ENCODE data around the gene SCNM1. TPM values are rescaled to one million over a fixed set of nuclear protein-coding genes. Genes with fewer than 3 reads are reported as not detected.

The SCNM1 gene
- polyA plus RNA-seq, 3 donors: 16.7 to 39.8 (median 29.7) TPM

DNA sequence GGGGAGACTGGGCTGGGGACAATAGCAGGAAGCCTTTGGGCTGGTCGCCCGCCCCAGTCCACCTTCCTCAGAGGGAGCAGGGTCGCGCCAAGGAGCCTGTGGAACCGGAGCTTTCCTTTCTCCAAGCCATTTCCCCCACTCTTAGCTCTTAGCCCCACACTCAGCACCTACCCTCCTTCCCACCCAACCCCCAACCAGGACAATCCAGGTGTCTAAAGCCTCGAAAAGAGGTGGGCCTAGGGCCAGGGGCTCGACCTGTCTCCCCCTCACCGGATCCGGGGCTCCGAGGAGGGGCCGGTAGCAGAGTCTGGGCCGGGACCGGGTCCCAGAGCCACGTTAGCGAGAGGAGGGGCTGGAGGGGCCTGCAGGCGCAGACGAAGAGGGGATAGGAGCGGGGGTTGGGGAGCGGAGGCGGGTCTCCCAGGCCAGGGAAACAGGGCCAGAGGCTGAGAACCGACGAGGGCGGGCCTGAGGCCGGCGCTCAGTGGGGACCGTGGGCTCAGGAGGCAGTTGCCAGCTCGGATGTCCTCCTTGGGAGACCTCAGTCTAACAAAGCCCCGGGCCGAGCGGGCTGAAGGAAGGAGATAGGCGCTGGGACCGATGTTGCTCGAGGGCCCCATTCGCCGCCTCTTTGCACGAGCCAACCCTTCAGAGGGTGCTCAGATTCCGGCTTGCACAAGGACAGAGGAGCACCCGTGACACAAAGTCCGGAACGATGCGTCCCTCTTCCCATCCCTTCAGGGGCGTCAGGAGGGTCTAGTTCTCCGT lies 20.5 kb upstream of the SCNM1 start:
- no peak overlapping the region for H3K27ac ChIP-seq (ENCODE audit: low read depth, low read length)
- 16 to 28% (median 16%) methylated on average over 36 to 43 of the region's 43 CpGs for WGBS, 3 donors

DNA sequence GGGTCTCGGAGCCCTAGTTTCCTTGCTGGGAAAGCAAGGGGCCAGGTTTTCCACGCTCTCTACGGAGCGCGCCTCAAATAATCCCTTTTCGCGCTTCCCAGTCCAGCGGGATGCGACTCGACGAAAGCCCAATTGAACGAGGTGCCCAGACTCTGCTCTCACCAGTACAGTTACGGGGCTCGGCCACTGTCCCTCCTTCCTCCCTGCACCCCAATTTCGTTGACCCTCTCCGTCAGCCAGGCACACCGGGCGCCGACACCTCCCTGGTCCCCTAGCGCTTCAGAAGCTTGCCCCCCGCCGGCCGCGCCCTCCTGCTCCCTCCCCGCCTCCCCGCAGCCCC lies 19.9 kb upstream of the SCNM1 start:
- H3K27ac ChIP-seq (ENCODE audit: low read depth, low read length): no peak overlapping the region
- WGBS, 3 donors: 1 to 3% (median 2%) methylated on average over 26 of the region's 26 CpGs

DNA sequence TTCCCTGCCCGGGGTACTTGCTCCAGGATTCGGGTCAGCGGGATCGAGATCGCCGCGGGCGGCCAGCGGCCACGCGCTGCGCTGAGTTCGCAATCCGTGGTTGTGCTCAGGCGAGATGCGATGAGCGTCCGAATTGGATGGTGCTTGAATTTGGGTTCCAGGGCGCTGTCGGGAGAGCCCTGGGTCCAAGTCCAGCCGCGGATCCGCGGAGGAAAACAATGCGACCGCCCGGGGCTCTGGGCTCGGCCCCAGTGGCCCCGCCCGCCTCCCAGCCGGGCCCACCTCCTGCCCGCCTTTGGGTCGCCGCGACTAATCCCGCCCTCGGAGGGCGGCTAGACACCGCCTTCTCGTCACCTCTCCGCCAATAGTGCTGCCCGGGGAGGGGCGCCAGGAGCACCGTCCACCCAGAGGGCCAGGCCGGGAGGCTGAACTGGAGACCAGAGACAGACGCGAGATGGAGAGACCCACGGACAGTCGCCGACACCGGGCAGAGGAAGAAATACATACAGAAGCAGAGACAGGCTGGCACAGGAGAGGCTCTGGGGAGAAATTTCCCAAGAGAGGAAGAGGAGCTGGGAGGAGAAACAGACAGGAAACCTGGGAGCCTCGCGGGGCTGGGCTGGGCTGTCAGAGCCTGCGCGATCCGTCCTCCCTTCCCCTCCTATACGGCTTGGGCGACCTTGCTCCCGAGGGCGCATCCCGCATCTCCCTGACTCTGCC lies 19.4 kb upstream of the SCNM1 start, which contains the start of gene SEMA6C:
SEMA6C (minus strand) TSS at position 220 of the 720 bp plus-strand sequence. CDS start 4,010 bp downstream, outside the sequence.
- H3K27ac ChIP-seq (ENCODE audit: low read depth, low read length): no peak within 1 kb of the TSS
- 0 to 1% (median 1%) methylated on average over 60 to 61 of the region's 61 CpGs for WGBS, 3 donors

DNA sequence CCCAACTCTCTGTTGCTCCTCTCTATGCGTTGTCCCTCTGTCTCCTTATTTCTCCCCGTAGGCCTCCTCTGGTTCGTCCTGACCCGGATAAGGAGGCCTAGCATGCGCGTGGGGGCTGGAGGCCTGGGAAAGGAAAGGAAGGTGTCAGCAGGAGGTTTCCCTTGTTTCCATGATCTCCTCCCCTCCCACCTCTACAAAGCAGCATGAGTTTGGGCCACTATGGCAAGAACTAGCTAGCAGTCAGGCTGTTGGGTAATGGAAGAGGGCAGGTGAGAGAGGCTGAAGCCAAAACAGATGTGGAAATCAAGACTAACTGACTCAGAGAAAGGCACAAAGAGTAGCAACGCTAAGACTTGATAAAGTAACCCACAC lies 18.8 kb upstream of the SCNM1 start:
- H3K27ac ChIP-seq (ENCODE audit: low read depth, low read length): no peak overlapping the region
- WGBS, 3 donors: 5 to 23% (median 13%) methylated on average over 7 of the region's 7 CpGs

DNA sequence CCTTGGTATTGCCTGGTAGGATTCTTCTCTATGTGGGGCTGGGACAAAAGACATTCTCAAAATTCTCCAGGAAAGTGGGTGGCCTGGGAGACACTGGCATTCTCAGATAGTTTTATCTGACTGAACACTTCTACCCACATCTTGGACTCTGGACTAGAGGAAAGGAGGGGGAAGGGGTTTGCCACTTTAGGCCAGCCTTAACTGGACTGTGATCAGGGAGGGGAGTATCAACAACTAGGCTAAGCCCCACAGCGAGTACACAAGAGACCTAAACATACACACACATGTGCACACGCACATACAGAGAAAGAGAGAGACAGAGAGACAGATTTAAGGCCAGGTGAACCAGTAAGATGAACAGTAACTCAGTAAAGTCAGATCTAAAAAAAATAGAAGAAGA lies 18.3 kb upstream of the SCNM1 start:
- H3K27ac ChIP-seq (ENCODE audit: low read depth, low read length): no peak overlapping the region
- 94 to 98% (median 98%) methylated on average over 2 of the region's 2 CpGs for WGBS, 3 donors

DNA sequence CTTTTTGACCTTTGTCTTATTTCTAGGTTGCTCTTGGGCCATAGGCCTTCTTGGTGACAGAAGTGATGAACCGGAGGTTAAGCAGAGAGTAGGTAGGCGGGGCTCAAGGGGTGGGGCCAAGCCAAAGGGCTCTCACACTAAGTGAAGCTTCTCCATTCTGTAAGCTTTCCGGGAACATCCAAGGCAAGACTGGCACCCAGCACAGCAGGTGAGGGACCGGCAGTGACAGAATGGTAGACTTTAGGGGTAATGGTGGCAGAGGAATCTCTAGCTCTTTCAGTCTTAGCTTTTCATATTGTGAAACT lies 9.5 kb upstream of the SCNM1 start, which contains the start of gene TNFAIP8L2:
TNFAIP8L2 (plus strand) TSS at position 135 of the 305 bp plus-strand sequence. CDS start 2,049 bp downstream, outside the sequence.
- WGBS, 3 donors: 37 to 68% (median 40%) methylated on average over 4 of the region's 4 CpGs
- peak within 1 kb of the TSS; percentile 60 for H3K27ac ChIP-seq (ENCODE audit: low read depth, low read length)

DNA sequence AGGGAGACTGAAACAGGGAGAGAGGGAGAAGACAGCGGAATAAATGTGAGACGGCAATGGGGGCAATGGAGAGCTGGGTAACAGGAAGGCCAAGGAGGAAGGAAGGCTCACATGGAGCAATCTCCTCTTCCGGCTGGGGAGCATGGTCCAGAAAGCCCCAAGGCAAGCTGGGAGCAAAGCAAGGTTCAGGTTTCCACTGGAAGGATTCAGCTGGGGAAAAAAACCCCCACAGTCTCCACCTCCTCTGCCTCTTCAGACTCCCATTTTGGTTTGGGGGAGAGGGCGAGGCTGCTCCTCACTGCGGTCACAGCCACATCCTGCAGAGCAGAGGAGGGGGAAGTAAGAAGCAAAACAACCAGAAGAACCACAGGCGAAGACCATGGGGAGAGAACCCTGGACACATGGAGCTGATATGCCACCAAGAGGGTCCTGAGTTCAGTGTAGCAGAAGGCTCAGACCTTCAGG lies 8.8 kb upstream of the SCNM1 start:
- WGBS, 3 donors: 51 to 78% (median 53%) methylated on average over 6 of the region's 6 CpGs
- H3K27ac ChIP-seq (ENCODE audit: low read depth, low read length): peak overlapping the region; percentile 60

DNA sequence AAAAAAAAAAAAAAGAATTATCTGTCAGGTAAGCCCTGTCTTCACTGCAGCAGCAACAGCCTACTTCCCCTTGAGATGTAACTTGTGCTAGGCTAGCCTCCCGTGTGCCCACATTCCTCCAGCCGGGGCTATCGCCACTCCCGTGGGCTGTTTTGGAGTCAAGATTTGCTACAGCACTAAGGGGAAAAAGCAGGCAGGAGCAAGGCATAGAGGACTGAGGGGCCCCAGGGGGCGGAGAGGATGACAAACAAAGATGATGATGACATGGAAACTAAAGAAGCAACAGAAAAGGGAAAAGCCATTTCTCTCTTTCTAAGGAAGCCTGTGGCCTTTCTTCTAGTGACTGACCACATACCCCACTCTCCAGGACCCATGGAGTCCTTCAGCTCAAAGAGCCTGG lies 7.6 kb upstream of the SCNM1 start:
- no peak overlapping the region for H3K27ac ChIP-seq (ENCODE audit: low read depth, low read length)
- 54 to 85% (median 71%) methylated on average over 5 of the region's 5 CpGs for WGBS, 3 donors

DNA sequence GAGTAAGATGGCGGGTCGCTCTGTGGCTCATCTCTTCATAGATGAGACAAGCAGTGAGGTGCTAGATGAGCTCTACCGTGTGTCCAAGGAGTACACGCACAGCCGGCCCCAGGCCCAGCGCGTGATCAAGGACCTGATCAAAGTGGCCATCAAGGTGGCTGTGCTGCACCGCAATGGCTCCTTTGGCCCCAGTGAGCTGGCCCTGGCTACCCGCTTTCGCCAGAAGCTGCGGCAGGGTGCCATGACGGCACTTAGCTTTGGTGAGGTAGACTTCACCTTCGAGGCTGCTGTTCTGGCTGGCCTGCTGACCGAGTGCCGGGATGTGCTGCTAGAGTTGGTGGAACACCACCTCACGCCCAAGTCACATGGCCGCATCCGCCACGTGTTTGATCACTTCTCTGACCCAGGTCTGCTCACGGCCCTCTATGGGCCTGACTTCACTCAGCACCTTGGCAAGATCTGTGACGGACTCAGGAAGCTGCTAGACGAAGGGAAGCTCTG lies 7.1 kb upstream of the SCNM1 start:
- H3K27ac ChIP-seq (ENCODE audit: low read depth, low read length): no peak overlapping the region
- WGBS, 3 donors: 81 to 87% (median 85%) methylated on average over 22 of the region's 22 CpGs

DNA sequence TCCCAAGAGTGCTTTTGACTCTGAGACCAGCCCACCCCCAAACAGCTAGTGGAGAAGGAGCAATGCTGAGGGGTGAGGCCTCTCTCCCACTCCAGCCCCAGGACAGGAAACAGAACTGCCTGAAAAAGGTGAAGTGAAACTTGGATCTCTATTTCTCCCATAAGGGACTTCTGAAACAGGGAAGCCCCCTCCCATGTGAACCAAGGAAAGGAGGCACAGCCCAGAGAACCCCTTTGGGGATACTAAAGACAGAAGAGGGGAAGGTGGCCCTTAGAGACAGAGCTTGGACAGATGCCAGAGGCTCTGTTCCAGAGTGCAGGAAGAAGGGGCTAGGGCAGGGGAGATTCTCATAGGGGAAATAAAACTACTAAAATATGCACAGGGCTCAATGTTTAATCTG lies 6.6 kb upstream of the SCNM1 start:
- H3K27ac ChIP-seq (ENCODE audit: low read depth, low read length): no peak overlapping the region

DNA sequence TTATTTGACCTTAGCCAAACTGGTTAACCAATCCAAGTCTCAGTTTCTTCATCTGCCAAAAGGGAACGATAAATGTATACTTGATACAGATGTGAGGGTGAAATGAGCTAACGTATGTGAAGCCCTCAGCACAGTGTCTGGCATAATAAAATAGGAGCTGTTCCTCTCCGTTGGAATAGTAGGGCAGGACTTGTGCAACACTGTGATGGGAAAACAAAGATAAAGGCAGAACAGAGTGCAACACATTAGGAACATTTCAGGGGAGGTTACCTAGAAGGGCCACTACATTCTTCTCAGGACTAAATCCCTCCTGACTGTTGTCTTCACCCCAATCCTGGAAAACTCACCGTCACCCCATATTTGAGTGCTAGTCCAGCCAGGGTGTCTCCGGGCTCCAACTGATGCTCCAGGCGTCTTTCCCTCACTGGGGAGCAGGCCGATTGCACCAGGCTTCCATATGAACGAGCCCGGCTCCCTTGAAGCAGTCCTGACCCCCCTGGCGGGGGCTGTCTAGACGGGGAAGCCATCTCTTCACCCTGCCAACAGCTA lies 1.1 kb upstream of the SCNM1 start:
- H3K27ac ChIP-seq (ENCODE audit: low read depth, low read length): no peak overlapping the region
- WGBS, 3 donors: 13 to 34% (median 28%) methylated on average over 11 of the region's 11 CpGs

DNA sequence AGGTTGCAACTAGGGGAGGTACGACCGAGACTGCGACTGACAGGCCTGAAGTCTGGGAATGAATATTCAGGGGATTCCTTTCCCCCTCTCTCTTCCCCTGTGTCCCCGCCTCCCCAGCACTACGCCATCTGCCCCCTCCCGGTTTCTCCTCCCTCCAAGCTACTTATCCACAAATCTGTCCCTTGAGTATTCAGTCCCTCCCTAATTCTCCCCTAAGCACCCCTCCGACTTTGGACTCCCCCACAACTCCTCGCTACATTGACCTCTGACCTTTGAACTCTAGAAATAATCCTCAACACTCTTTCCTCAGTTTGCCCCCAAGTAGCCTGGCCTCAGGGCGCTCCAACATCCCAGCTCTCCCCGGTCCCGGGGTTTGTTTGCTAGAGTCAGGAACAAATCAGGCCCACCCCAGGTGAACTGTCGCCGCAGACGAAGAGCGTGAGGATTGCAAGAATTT lies 635 bp upstream of the SCNM1 start:
- WGBS, 3 donors: 3 to 14% (median 12%) methylated on average over 14 to 15 of the region's 15 CpGs
- peak overlapping the region; percentile 46 for H3K27ac ChIP-seq (ENCODE audit: low read depth, low read length)

DNA sequence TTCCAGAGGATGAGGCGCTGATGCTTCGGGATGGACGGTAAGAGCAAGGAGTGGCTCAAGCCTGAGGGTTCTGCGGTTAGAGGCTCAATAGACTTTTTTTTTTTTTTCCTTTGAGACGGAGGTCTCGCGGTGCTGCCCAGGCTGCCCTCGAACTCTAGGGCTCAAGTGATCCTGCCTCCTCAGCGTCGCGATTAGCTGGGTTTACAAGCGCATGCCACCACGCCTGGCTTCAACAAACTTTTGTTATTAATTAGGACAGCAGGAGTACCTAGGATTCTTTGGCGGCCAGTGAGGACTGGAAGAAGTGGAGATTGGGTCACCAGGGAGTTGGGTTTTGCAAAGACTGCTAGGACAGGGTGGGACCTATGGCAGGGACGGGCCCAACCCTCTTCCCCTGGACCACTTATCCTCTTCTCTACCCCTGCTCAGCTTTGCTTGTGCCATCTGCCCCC lies 587 bp downstream of the SCNM1 start:
- H3K27ac ChIP-seq (ENCODE audit: low read depth, low read length): no peak overlapping the region
- WGBS, 3 donors: 4 to 5% (median 5%) methylated on average over 14 to 15 of the region's 15 CpGs

DNA sequence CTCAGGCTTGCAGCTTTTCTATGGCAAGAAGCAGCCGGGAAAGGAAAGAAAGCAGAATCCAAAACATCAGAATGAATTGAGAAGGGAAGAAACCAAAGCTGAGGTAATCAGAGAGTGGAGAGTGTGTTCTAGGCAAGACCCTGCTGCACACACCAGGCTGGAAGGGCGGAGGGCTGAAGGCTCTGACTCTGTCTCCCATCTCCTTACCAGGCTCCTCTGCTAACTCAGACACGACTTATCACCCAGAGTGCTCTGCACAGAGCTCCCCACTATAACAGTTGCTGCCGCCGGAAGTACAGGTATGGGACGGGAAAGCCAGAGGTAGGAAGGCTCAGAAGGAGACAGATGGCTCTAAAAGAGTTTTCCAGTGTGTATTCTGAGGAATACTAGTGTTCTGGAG lies 1.2 kb downstream of the SCNM1 start:
- WGBS, 3 donors: 84 to 91% (median 89%) methylated on average over 6 of the region's 6 CpGs
- no peak overlapping the region for H3K27ac ChIP-seq (ENCODE audit: low read depth, low read length)

DNA sequence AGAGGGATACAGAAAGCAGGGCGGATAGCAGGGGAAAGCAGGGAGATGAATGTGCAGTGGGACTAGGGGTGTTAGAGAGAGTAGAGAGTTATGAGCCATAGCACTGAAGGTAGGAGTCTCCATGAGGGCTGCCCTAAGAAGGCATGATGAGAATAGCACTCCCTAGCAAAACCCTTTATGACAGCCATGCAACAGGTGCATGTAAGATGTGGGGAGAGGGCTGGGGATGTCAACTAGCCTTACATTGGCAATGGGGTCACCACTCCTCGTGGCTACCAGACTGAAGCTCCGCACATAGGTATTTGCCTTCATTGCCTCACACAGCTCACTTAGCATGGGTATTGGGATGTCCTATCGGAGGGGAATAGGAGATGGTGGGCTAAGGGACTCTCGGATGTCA lies 5.2 kb downstream of the SCNM1 start:
- 88 to 93% (median 90%) methylated on average over 5 of the region's 5 CpGs for WGBS, 3 donors
- H3K27ac ChIP-seq (ENCODE audit: low read depth, low read length): no peak overlapping the region

DNA sequence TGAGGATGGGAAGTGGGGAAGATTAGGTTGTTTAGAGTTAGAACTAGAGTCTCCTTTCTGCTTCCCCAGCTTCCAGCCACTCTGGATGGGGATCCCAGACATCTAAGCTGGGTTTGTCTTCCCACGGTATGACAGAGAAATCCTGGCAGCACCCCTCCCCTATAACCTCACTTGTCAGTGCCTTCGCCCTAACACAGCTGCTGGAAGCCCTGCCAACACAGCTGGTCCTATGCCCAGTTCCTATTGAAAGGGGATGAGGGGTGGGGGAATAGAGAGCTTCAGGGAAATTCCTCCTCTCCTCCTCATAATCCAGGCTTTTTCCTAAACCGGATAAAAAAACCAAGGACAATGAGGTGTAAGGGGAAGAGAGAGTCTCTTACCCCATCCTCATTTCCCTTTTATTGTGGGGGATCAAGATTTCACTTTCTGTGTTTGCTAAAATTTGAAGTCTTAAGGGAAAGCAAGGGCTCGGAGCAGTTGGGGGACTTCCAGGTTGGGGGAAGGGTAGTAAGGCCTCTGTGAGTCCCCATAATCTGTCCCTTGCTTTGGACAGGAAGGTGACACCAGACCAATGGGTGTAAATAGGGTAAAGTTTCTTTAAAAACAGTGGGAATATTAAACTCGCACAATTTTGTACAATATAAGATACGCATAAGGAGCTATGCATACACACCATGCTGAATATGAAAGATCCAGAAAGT lies 9.2 kb downstream of the SCNM1 start:
- WGBS, 3 donors: 57 to 70% (median 69%) methylated on average over 6 of the region's 6 CpGs
- no peak overlapping the region for H3K27ac ChIP-seq (ENCODE audit: low read depth, low read length)

DNA sequence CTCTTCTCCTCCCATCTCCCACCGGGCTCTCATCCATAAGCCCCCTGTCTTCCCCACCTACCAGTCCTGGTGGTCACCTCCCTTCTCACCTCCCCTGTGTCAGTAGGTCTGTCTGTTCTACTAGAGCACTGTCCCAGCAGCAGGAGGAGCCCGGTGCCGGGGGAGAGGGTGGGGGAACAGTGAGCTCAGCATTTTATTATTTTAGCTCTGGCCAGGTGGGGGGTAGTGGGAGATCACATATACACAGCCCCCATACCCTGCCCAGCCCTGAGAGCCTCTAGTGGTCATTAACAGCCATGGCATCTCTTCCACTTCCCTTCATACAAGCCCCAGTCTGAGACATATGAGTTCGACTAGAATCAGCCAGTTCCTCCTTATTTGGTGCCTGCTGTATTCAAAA lies 9.9 kb downstream of the SCNM1 start, which contains the start of gene TMOD4:
TMOD4 (minus strand) TSS at position 119 of the 400 bp plus-strand sequence. CDS start 1,106 bp downstream, outside the sequence.
- H3K27ac ChIP-seq (ENCODE audit: low read depth, low read length): no peak within 1 kb of the TSS
- 55 to 59% (median 56%) methylated on average over 4 of the region's 4 CpGs for WGBS, 3 donors

DNA sequence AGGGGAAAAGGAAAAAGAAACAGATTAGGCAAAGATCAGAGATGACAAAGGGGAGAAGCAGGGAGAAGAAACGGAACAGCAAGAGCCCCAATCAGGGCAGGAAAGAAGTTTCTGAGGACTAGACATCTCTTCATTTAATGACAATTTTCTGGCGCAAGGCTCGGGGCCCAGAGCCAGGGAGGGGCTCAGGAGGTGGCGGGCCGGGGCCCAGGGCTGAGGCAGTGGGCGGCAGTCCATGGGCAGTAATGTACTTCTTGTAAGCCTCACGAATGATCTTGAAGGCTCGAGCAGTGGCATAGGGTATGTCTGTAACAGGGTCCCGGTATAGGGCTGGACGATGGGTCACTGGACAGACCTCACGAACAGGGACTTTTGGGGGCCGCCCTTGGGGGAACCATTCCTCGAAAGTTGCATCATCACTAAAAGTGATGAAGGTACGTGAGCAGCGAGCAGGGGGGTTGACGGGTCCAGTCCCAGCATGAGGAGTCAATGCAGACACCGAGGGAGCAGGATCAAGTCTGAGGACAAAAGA lies 10.6 kb downstream of the SCNM1 start:
- H3K27ac ChIP-seq (ENCODE audit: low read depth, low read length): no peak overlapping the region
- WGBS, 3 donors: 92 to 93% (median 92%) methylated on average over 17 of the region's 17 CpGs

Measured in adipose tissue (tissue), 3 donors.